ENCODE results near the gene HAUS1.
"Not testable (repeated sequence)": the region's sequence is repeated elsewhere in the genome, so short reads cannot be mapped to it uniquely, and the experiment has no call there.

The HAUS1 gene, protein sequence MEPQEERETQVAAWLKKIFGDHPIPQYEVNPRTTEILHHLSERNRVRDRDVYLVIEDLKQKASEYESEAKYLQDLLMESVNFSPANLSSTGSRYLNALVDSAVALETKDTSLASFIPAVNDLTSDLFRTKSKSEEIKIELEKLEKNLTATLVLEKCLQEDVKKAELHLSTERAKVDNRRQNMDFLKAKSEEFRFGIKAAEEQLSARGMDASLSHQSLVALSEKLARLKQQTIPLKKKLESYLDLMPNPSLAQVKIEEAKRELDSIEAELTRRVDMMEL

DNA sequence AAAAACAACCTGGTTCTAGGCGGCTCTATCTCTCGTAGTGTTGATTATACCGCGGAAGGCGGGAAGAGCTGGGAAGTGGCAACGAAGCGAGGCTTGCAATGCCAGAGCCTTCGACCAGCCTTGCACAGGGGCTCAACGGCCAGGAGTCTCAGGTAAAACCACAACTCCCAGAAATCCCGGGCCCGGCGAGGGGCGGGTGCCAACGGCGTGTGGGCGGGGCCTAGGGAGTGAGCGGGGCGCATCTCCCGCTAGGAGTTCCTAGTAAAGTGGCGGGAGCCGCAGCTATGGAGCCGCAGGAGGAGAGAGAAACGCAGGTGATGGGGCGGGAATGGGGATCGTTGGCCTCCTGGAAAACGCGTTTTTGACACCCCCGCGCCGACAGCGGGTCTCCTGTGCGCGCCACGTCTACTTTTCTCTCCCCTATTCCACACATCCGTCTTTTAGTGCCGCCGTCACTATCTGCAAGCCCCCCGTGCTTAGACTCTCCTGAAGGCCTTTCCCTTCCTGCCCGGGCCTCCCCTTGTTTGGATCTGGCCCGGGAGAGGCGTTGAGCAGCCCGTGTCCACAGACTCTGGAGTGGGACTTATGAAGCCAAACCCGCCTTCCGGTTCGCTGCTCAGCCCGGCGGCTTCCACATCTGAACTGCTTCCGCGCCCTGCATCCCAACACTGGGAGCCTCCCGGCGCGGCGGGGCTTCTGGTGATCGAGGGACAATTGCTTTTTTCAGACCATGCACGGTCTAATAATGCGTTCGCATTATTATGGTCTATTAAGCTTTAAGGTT lies at the start of gene HAUS1:
HAUS1 (plus strand) TSS at position 258 of the 784 bp plus-strand sequence; CDS start at position 285, 27 bp downstream.
- DNase-seq: peak; percentile 49

DNA sequence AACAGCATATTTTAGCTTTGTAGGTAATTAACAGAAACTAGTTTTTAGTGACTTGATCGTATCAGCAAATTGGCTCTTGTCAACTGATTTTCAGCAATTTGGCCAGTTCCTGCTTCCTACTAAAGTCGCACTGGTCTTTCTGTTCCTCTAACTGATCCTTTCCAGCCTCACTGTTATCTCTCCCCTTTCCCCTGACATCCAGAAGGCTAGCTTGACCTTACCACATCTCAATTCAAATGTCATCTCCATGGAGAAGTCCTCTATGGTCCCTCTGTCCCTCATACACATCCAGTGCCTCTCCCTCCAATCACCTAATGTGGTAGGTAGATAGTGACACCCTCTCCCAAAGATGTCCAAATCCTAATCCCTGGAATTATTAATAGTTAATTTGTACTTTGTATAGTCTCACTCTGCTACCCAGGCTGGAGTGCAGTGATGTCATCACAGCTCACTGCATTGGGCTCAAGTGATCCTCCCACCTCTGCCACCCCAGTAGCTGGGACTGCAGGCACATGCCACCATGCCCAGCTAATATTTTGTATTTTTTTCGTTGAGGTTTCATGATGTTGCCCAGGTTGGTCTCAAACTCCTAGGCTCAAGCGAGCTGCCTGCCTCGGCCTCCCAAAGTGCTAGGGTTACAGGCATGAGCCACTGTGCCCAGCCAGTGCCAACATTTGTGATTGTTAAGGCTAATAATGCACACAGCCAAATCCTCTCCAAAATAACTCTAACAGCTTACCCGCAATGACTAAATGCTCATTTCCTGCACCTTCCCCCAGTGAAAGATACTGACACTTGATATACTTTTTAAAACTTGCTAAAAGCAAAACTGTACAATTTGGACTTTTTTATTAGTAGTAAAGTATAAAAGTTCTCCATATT lies 49.0 kb upstream of the HAUS1 start:
- DNase-seq: no peak

DNA sequence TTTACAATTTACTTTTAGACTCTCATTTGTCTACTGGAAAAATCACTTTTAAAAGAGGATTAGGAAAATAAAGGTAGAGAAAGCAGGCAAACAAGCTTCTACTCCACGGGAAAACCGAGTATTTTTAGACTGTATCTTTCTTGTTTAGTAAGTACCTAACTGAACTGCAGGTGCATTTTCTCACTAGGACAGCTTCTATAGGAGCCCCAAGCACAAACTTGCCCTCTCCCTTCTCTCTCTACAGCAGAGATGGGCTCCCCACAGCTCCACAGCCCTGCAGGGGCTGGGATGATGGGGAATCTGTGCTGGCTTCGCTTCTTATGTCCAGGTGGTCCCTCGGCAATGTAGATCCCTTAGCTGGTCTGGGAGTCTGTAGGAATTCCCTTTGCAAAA lies 48.4 kb upstream of the HAUS1 start:
- DNase-seq: no peak

DNA sequence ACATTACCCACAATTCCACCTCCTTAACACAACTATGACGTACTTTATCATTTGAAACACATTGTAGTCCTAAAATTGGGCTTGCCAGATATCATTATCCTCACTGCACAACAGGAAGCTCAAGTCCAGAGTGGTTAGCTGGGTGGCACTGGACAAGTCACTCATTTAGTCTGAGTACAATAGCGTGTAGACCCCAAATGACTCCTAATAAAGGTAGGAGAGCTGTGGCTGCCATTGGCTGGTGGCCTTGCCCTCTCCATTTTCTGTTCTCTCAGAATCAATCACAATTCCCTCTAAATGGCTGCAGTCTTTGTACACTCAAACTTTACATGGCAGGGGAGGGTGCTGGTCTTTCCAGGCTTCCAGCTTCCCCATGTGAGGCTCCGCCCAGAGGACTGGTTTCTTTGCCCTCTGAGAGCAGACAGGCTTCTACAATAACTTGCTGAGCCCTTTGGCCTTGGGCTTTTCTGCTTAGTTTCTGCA lies 43.8 kb upstream of the HAUS1 start:
- DNase-seq: no peak

GRCh38 chr18:46061387-46061786 lies 42.8 kb upstream of the HAUS1 start:
- DNase-seq: no peak

- no peak for DNase-seq
These were observed 42.4 kb upstream of the HAUS1 start for GRCh38 chr18:46061796-46062195.

DNA sequence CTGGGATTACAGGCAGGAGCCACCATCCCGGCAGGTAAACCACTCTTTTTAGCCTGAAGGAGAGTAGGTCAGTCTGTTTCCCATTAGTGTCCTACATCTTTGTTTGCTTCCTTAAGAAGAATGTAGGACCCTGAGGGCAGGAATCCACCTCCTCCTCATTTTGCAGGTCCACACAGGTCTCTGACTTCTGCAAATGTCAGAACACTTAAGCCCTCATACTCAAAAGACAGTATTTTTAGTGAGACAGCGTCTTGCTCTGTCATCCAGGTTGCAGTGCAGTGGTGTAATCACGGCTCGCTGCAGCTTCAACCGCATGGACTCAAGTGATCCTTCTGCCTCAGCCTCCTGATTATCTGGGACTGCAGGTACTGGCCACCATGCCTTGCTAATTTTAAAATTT lies 41.4 kb upstream of the HAUS1 start:
- no peak for DNase-seq

- DNase-seq: no peak
These were observed 36.7 kb upstream of the HAUS1 start for GRCh38 chr18:46067438-46068007.

GRCh38 chr18:46068763-46069162 lies 35.4 kb upstream of the HAUS1 start:
- no peak for DNase-seq

DNA sequence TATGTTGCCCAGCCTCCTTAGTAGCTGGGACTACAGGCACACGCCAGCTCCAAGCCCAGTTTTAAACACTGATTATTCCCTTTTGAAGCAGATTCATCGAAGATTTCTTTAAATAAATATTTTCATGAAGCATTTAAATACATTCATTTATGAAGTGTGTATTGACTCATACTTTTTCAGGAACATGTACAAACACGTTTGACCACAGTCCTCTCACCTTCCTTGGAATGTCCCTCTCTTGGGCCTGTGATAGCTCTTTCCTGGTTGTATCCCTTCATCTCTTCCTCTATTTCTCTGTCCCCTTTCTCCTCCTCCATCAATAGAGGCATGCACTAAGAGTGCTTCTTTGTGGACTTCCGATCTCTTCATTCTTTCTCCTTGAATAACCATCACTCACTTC lies 34.7 kb upstream of the HAUS1 start:
- DNase-seq: no peak

- no peak for DNase-seq
These were observed 34.0 kb upstream of the HAUS1 start for GRCh38 chr18:46070232-46070631.

DNA sequence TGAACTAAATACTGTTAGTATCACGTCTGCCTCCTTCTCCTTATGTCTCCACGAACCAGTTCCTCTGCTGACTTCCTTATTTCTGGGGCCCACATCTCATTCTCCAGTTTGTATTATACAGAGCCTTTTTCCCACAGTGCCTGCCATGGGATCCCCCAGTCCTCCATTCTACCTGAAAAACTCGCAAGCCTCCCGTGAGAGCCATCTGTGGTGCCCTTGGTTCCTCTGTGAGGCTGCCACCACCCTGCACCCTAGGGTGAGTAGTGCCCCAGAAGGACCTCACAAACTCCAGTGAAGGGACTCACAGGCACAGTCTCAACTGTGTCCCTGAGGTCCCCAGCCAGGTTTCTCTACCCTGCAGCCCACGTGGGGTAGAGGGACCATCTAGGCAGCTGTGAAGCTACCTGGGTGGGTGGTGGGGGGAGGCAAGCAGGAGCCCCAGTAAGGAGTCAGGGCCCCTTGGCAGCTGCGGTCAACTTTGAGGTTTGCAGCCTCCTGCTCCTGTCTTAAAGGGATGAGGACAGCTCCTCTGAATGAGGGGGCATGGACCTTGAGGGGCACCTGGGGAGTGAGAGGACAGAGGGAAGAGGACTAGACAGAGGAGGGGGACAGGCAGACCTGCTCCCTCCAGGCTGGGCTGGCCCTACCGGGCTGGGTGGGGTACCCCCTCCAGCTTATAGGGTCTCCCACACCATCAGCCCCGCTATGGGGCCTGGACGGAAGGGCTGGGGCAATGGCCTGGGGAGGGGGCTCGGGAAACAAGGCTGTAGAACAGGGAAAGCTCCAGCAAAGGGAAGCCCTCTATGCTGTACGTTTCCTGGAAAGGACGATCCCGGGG lies 33.2 kb upstream of the HAUS1 start:
- no peak for DNase-seq

DNA sequence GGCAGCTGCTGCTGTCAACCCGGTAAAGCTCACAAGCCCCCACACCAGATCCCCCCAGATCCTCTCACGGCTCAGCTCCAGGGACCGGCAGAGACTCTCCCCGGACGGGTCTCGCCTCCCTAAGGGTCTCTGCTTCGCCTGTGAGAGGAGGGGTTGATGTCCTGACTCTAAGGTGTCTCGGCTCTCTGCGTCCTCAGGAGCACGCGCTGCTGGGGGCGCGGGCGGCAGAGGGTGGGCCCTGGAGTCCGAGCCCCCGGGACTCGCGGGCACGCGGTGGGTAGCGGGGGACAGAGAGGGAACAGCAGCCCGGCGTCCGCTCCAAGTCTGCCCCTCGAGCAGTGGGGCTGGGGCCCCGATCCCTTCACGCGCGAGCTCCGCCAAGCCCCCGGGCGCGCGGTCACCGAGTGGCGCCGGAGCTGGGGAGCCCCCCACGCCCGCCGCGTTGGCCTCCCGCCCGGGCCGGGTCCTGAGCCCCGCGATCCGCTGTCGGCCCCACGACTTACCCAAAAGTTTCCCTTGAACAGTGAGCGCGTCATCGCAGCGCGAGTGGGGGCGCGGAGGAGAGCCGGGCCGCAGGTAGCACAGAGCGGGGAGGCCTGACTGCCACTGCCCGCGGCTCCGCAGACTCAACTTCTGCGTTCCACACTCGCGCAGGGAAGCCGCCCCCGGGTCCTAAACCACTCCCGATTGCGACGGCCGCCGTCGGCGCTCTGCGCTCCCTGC lies 32.4 kb upstream of the HAUS1 start, which contains the start of gene PSTPIP2:
PSTPIP2 (minus strand) TSS at position 608 of the 723 bp plus-strand sequence; CDS start at position 536, 72 bp downstream.
- DNase-seq: no peak

DNA sequence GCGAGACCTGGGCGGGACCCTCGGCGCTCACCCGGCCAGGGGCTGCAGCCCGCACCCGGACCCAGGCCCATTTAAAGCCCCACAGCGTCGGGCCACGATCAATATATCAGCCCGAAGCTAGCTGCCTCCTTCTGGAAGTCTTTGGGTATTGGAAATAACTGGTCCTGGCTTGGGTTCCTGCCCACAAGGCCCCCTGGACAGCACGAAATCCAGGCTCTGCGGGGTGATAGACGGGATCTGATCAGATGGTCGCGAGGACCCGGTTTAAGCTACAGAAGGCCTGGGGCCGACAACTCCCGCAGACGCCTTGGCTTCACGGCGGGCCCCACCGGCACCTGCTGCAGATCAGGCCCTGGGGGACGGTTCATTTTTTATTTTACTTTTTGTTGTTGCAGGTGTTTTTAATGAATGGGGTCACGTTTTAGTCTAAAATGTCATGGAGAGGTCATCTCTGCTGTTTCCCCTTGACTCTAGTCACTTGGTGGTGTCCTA lies 31.8 kb upstream of the HAUS1 start:
- DNase-seq: no peak

- no peak for DNase-seq
These were observed 31.2 kb upstream of the HAUS1 start for GRCh38 chr18:46072959-46073358.

GRCh38 chr18:46073474-46074331 lies 30.5 kb upstream of the HAUS1 start:
- DNase-seq: peak; percentile 3

GRCh38 chr18:46079336-46079735 lies 24.8 kb upstream of the HAUS1 start:
- no peak for DNase-seq

DNA sequence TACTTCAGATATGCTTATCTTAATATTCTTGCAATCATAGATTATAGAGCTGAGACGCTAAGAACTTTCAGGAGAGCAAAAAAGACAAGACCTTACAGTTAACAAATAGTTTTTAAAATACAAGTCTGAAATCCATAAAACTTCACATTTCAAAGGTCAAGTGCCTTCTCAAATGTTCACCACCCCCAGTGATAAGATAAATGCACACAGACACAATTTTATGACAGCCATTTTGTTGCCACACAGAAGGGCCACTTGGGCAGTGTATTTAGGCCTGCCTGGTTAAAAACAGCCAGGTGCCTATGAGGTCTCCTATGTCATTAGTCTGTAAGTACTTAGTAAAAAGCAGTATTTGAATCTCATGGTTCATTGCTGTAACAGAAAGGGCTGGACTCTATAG lies 24.0 kb upstream of the HAUS1 start:
- no peak for DNase-seq

GRCh38 chr18:46084431-46084830 lies 19.8 kb upstream of the HAUS1 start:
- no peak for DNase-seq

GRCh38 chr18:46088501-46088900 lies 15.7 kb upstream of the HAUS1 start:
- DNase-seq: not testable (repeated sequence)

Measured in GOT3 (cell line).